ENCODE data around the gene TGFBR3.

Gene TGFBR3

GRCh38 chr1:91885716-91886506 is at the start of gene TGFBR3:
Gene TGFBR3 (minus strand): TSS chr1:91886151. CDS start chr1:91861531, 24,620 bp downstream.
- DNase-seq (ENCODE audit: low read depth) = peak; percentile 69

GRCh38 chr1:91929250-91929649 is 43.3 kb upstream of the TGFBR3 start:
- DNase-seq (ENCODE audit: low read depth) = no peak

GRCh38 chr1:91928026-91928425 is 42.1 kb upstream of the TGFBR3 start:
- DNase-seq (ENCODE audit: low read depth) = no peak

GRCh38 chr1:91925644-91926435 is 39.9 kb upstream of the TGFBR3 start:
- no peak for DNase-seq (ENCODE audit: low read depth)

GRCh38 chr1:91924146-91924545 is 38.2 kb upstream of the TGFBR3 start:
- DNase-seq (ENCODE audit: low read depth) = no peak

- no peak for DNase-seq (ENCODE audit: low read depth)
Measured at GRCh38 chr1:91919962-91920361, 34.0 kb upstream of the TGFBR3 start.

- DNase-seq (ENCODE audit: low read depth) = no peak
Measured at GRCh38 chr1:91916811-91917460, 31.0 kb upstream of the TGFBR3 start.

GRCh38 chr1:91916046-91916445 is 30.1 kb upstream of the TGFBR3 start:
- no peak for DNase-seq (ENCODE audit: low read depth)

GRCh38 chr1:91913018-91913417 is 27.1 kb upstream of the TGFBR3 start:
- no peak for DNase-seq (ENCODE audit: low read depth)

- DNase-seq (ENCODE audit: low read depth) = no peak
Measured at GRCh38 chr1:91912266-91912665, 26.3 kb upstream of the TGFBR3 start.

GRCh38 chr1:91901231-91901630 is 15.3 kb upstream of the TGFBR3 start:
- DNase-seq (ENCODE audit: low read depth) = no peak

- DNase-seq (ENCODE audit: low read depth) = no peak
Measured at GRCh38 chr1:91900562-91900961, 14.6 kb upstream of the TGFBR3 start.

- DNase-seq (ENCODE audit: low read depth) = no peak
Measured at GRCh38 chr1:91897016-91897415, 11.1 kb upstream of the TGFBR3 start.

GRCh38 chr1:91895832-91896556 is 10.0 kb upstream of the TGFBR3 start:
- DNase-seq (ENCODE audit: low read depth) = no peak

- DNase-seq (ENCODE audit: low read depth) = no peak
Measured at GRCh38 chr1:91894036-91894761, 8.2 kb upstream of the TGFBR3 start.

GRCh38 chr1:91891969-91892368 is 6.0 kb upstream of the TGFBR3 start:
- DNase-seq (ENCODE audit: low read depth) = no peak

GRCh38 chr1:91891454-91891853 is 5.5 kb upstream of the TGFBR3 start:
- DNase-seq (ENCODE audit: low read depth) = no peak

- no peak for DNase-seq (ENCODE audit: low read depth)
Measured at GRCh38 chr1:91889717-91890459, 3.9 kb upstream of the TGFBR3 start.

GRCh38 chr1:91885213-91885715 is 687 bp downstream of the TGFBR3 start:
- DNase-seq (ENCODE audit: low read depth) = no peak

- DNase-seq (ENCODE audit: low read depth) = peak; percentile 17
Measured at GRCh38 chr1:91884459-91885212, 1.3 kb downstream of the TGFBR3 start.

All from activated T-helper 9 cell treated with anti-CD3 and anti-CD28 coated beads, Interleukin-2, amount 50 U/mL, for 16 hours (primary cell).